GM21381 (cell line): ENCODE measurements around the gene SAFB2.

Source experiments
- ATAC-seq: cut with Tn5 transposase; IDR thresholded peaks from one replicate; pipeline ENCODE4 v1.9.1; 2021; ENCODE audit warnings: mild to moderate bottlenecking, moderate library complexity; ENCODE audit not compliant: unreplicated experiment

SAFB2 gene

GRCh38 chr19:5622465-5623396, at the start of gene SAFB2, which contains the start of gene SAFB:
TSS of gene SAFB2 (minus strand) at chr19:5622776. CDS start at chr19:5622715, 61 bp downstream.
TSS of gene SAFB (plus strand) at chr19:5623083. CDS start at chr19:5623206, 123 bp downstream.
- peak; percentile 79 for ATAC-seq

- ATAC-seq, result no peak
These were observed 49.0 kb upstream of the SAFB2 start for GRCh38 chr19:5671600-5671999.

GRCh38 chr19:5669212-5669611, 46.6 kb upstream of the SAFB2 start:
- no peak for ATAC-seq

- ATAC-seq, result no peak
These were observed 45.2 kb upstream of the SAFB2 start for GRCh38 chr19:5667751-5668271.

- ATAC-seq, result no peak
These were observed 44.5 kb upstream of the SAFB2 start for GRCh38 chr19:5666921-5667610.

GRCh38 chr19:5665781-5666513, 43.4 kb upstream of the SAFB2 start:
- ATAC-seq, result no peak

GRCh38 chr19:5664515-5664914, 41.9 kb upstream of the SAFB2 start:
- ATAC-seq, result no peak

GRCh38 chr19:5663904-5664303, 41.3 kb upstream of the SAFB2 start:
- ATAC-seq, result no peak

GRCh38 chr19:5661483-5661882, 38.9 kb upstream of the SAFB2 start:
- no peak for ATAC-seq

GRCh38 chr19:5655412-5655811, 32.8 kb upstream of the SAFB2 start:
- no peak for ATAC-seq

GRCh38 chr19:5654931-5655330, 32.4 kb upstream of the SAFB2 start:
- ATAC-seq, result no peak

GRCh38 chr19:5652261-5652660, 29.7 kb upstream of the SAFB2 start:
- no peak for ATAC-seq

GRCh38 chr19:5651361-5651760, 28.8 kb upstream of the SAFB2 start:
- no peak for ATAC-seq

GRCh38 chr19:5648464-5648863, 25.9 kb upstream of the SAFB2 start:
- ATAC-seq, result no peak

GRCh38 chr19:5646703-5647102, 24.1 kb upstream of the SAFB2 start:
- ATAC-seq, result no peak

GRCh38 chr19:5645409-5645808, 22.8 kb upstream of the SAFB2 start:
- ATAC-seq, result no peak

GRCh38 chr19:5644037-5644436, 21.5 kb upstream of the SAFB2 start:
- no peak for ATAC-seq

GRCh38 chr19:5643060-5643459, 20.5 kb upstream of the SAFB2 start:
- ATAC-seq, result no peak

GRCh38 chr19:5642204-5642603, 19.6 kb upstream of the SAFB2 start:
- no peak for ATAC-seq

- ATAC-seq, result no peak
These were observed 18.6 kb upstream of the SAFB2 start for GRCh38 chr19:5641171-5641570.

- no peak for ATAC-seq
These were observed 15.4 kb upstream of the SAFB2 start for GRCh38 chr19:5637971-5638370.
